NCI-H748 (cell line): ENCODE results near the gene VASH1.

Experiments
- DNase-seq: peaks from one replicate; lab custom pipeline; 2025; ENCODE audit not compliant: unreplicated experiment; lab: John Stamatoyannopoulos, UW

The VASH1 gene

GRCh38 chr14:76770521-76771436 is 9.5 kb downstream of the VASH1 start:
- no peak for DNase-seq

- no peak for DNase-seq
Measured at GRCh38 chr14:76771437-76771980, 10.2 kb downstream of the VASH1 start.

GRCh38 chr14:76772300-76773187 is 11.3 kb downstream of the VASH1 start:
- no peak for DNase-seq

- no peak for DNase-seq
Measured at GRCh38 chr14:76773188-76773885, 12.1 kb downstream of the VASH1 start.

GRCh38 chr14:76773956-76774820 is 12.9 kb downstream of the VASH1 start:
- no peak for DNase-seq

GRCh38 chr14:76774821-76775694 is 13.8 kb downstream of the VASH1 start:
- DNase-seq, result no peak

GRCh38 chr14:76775695-76776427 is 14.6 kb downstream of the VASH1 start:
- no peak for DNase-seq

GRCh38 chr14:76776428-76777251 is 15.4 kb downstream of the VASH1 start:
- DNase-seq, result no peak

GRCh38 chr14:76777721-76778120 is 16.5 kb downstream of the VASH1 start:
- no peak for DNase-seq

GRCh38 chr14:76778546-76779215 is 17.4 kb downstream of the VASH1 start:
- DNase-seq, result no peak

- DNase-seq, result no peak
Measured at GRCh38 chr14:76779221-76780057, 18.2 kb downstream of the VASH1 start.

- no peak for DNase-seq
Measured at GRCh38 chr14:76780058-76780345, 18.7 kb downstream of the VASH1 start.

GRCh38 chr14:76780360-76780759 is 19.1 kb downstream of the VASH1 start:
- DNase-seq, result no peak

GRCh38 chr14:76780875-76781647 is 19.8 kb downstream of the VASH1 start:
- DNase-seq, result no peak

GRCh38 chr14:76781648-76782051 is 20.4 kb downstream of the VASH1 start:
- no peak for DNase-seq
